Renal cortical epithelial cell (primary cell): Measurements from ENCODE around the gene CDK11B. TPM values are rescaled to one million over a fixed set of nuclear protein-coding genes. Genes with fewer than 3 reads are reported as not detected.
"Not testable (repeated sequence)": the region's sequence is repeated elsewhere in the genome, so short reads cannot be mapped to it uniquely, and the experiment has no call there.

Experiments
- DNase-seq: peaks from one replicate; pipeline ENCODE4 v3.0.0-alpha.2; 2011; ENCODE audit warnings: low read depth
- total RNA-seq: library from RNA; depleted of rRNA; stranded (reverse); fragments of >200 nt; gene quantifications from 2 replicates; pipeline ENCODE4 v1.2.3, GENCODE V29; 2014

Gene CDK11B
- total RNA-seq, 1 donor from 2014 or later: 15.5 TPM

GRCh38 chr1:1662392-1662791, 3.6 kb upstream of the CDK11B start:
- not testable (repeated sequence) for DNase-seq

GRCh38 chr1:1648265-1648664, 10.5 kb downstream of the CDK11B start:
- DNase-seq: not testable (repeated sequence)

- DNase-seq: not testable (repeated sequence)
Measured at GRCh38 chr1:1647567-1648241, 11.1 kb downstream of the CDK11B start.

DNA sequence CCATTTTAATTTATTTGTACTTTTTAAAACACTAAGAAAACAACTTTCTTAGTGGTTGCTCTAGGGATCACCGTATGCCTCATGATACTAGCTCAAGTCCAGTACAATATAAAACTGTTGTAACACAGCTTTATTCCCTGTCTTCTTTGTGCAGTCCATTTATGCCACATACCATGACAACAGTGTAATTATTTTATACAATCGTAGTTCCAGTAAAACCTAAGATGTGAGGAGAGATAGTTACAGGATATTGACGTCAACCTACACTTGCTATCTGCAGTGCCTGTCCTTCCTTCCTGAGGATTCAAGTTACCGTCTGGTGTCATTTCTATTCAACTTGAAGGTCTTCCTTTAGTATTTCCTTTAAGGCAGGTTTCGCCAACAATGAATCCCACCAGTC, 12.5 kb downstream of the CDK11B start:
- DNase-seq: not testable (repeated sequence)

DNA sequence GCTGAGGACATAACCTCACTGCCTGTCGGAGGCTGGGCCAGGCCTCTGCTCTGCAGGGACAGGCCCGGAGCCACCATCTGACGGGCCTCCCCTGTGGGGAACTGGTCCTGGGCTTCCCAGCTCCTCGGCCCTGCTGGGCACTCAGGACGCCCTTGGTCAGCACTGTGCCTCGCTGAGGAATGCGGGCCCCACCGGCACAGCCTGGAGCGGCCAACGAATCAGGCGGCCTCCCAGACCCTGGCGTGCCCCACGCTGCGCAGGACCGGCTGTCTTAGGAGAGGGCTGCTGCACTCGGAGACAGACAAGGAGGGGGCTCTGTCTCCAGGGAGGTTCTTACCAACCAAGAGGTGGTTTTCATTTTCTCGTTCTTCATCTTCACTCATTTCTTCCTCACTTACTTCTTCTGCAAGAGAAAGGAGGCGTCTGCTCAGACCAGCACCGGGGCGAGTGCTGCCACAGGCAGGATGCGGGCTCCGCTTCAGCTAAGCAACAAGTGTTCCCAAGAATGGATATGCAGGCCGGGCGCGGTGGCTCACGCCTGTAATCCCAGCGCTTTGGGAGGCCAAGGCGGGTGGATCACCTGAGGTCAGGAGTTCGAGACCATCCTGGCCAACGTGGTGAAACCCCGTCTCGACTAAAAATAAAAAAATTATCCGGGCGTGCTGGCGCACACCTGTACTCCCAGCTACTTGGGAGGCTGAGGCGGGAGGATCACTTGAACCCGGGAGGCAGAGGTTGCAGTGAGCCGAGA, 17.9 kb downstream of the CDK11B start:
- not testable (repeated sequence) for DNase-seq

DNA sequence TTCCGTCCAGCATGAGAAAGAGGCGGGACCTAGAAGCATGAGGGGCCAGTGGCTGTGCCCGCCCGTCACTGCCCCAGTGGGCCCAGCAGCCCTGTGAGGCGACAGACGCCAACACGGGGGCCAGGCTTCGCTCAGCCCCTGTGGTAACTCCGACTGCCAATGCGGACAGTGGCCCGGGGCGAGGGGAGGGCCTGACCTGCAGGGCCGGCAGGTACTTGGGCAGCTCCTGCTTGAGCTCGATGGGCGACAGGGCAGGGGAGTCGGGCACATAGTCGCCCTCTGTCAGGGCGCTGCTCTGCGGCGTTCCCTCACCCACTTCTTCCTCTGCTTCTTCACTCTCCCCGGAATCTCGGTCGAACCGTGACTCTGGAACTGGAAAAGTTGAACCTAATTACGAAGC, 18.7 kb downstream of the CDK11B start:
- DNase-seq: not testable (repeated sequence)

DNA sequence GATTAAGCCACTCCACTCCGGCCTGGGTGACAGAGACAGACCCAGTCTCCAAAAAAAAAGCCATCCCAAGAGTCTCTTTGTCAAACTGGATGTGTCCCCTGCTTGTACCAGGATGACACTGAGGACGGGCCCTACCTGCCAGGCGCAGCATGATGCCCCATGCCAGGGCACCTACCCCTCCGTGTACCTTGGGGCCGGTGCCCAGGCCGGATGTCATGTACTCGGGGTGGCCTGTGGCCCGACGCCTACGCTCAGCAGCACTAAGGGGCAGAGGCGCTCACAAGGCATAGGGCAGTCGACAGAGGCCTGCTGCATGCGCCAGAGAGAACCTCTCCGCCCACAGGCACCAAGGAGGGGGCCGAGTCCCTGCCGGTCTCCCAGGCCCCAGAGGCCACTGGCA, 19.4 kb downstream of the CDK11B start:
- not testable (repeated sequence) for DNase-seq

DNA sequence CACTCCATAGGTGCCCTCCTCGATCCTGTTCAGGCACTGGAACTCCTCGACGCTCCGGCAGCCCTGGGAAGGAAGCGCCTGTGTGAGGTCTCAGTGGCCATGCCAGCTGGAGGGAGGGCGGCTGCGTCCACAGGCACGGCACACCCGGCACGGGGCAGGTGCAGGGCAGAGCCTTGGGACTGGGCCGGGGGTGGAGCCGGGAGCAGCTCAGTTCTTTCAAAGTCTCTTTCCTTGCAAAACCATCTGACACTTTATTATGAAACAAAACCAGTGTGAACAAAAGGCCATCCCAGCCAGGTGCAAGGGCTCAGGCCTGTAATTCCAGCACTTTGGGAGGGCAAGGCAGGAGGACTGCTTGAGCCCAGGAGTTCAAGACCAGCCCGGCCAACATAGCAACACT, 20.3 kb downstream of the CDK11B start:
- DNase-seq: not testable (repeated sequence)

DNA sequence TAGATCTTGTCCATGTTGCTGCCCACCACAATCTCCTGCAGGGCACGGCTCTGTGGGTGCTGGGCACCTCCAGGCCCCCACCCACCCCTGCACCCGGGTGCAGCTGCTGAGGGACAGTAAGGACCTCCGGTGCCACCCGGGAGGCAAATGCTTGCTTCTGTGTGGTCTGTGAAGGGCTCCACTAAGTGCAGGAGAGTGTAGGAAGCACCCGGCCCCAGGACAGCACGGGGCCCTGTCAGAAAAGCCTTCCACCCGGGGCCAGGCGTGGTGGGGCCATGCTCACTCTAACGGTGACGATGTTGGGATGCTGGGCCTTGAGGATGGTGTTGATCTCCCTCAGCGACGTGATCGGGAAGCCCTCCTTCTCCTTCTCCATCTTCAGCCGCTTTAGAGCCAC, 21.3 kb downstream of the CDK11B start:
- not testable (repeated sequence) for DNase-seq

GRCh38 chr1:1636621-1637478, 22.0 kb downstream of the CDK11B start:
- not testable (repeated sequence) for DNase-seq

DNA sequence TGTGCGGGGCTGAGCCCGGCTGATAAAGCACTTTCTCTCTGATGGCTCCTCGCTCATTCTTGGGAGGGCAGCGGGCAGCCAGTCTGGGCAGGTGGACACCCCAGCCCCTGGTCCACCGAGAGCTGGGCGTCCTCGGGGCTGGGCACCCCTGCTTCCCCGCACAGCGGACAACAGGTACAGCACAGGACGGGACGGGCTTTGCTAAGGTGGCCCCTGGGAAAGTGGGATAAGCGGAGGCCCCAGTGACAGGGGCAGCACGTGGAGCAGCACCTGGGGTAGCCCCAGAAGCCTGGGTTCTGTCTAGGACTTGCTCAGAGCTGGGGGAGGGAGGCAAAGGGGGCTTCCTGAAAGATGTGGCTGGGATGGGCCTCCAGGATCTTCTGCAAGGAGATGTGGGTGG, 24.2 kb downstream of the CDK11B start:
- not testable (repeated sequence) for DNase-seq

DNA sequence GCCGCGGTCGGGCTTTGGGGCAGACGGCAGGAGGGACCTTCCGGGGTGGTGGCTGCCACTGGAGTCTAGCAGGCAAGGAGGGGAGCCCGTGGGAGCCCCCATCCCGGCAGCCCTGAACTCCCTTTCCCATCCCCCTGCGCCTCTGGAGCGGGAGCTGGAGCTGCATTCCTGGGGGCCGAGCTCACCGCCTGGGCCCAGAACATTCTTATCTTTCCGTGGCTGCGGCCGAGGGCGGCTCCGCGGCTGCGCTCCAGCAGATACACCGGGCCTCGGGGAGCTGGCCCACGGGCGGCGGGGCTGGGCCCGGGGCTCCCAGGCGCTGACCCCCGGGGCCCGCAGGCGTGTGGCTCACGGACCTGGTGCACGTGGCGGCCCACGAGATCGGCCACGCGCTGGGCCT, 25.4 kb downstream of the CDK11B start:
- DNase-seq: not testable (repeated sequence)

GRCh38 chr1:1631782-1632420, 26.9 kb downstream of the CDK11B start, which contains the start of gene MMP23B:
Gene MMP23B, plus strand, starts transcription at chr1:1632173. Its CDS starts 46 bp downstream, at chr1:1632219.
- no peak for DNase-seq

DNA sequence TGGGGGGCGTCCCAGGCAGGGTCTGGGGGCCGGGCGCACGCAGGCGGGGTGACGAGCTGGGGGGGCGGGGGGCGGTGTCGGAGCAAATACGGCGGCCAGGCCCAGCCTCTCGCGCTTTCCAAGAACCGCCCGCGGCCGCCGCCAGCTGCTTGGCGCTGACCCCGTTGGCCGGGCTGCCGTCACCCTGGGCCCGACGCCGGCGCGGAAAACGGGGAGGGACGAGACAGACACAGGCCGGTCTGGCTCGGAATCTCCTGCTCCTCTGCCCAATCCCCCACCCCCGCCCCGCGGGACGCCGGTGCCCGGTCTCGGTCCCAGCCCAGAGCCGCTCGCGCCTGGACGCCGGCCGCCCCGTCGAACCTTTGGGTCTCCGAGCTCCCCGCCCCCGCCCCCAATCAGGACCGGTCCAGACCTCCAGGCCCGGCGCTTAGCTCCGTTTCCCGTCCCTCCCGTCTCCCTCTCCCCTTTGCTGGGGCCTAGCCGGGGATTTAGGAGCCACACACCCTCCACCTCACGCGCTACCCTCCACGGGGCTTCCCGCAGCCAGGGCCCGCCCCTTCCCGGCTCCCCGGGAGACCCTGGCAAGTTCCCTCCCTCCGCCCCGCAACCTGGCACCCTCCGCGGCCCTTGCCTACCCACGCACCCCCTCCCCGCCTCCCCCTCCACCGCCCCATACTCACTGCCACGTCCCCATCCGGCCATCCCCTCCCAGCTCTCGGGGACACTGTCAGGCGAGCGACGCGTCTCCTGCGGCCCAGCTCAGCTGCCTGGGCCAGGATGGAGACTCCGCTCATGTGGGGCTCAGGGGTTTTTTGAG, 27.6 kb downstream of the CDK11B start:
- no peak for DNase-seq

DNA sequence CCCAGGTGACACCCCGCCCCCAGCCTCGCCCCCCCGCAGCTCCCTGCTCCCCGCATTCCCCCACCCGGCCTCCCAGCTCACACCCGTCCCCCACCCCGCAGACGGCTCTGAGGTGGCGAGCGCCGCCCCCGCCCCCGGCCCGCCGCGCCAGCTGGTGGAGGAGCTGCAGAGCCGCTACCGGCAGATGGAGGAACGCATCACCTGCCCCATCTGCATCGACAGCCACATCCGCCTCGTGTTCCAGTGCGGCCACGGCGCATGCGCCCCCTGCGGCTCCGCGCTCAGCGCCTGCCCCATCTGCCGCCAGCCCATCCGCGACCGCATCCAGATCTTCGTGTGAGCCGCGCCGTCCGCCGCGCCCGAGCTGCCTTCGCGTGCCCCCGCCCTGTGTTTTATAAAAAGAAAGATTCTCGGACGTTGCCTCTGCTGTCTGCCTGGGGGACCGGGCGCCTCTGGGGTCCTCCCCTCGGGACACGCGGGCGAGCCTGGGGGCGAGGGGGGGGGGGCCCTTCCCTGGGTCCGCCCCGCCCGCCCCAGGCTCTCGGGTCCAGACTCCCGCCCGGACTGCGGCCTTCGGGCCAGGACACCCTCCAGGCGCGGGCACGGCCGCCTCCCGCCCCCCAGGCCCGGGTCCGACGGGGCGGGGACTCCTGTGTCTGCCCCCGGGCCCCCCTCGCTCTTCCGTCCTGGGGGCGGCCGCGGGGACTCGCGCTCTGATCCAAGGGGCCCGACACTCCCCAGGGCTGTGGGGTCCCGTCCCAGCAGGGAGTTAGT, 28.4 kb downstream of the CDK11B start:
- DNase-seq: no peak

DNA sequence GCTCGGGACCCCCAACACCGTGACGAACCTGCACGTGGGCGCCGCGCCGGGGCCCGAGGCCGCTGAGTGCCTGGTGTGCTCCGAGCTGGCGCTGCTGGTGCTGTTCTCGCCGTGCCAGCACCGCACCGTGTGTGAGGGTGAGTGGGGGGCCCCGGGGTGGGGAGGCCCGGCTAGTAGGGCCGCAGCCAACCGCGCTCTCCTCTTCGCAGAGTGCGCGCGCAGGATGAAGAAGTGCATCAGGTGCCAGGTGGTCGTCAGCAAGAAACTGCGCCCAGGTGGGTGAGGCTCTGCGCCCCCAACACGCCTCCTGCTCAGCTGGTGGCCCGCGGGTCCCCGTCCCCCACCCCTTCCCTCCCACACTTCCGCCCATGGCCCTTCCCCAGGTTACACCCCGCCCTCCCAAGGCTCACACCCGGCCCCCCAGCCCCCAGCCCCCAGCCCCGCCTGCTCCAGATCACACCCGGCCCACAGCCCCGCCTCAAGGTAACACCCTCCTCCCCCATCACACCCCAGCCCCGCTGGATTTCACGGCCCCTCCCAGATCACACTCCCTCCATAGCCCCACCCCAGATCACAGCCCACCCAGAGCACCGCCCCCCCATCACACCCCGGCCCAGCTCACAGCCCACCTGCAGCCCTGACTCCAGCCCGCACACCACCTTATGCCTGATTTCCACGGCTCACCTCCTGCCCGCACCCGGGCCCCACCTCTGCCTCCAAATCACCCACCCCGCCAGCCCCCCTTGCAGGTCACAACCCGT, 29.2 kb downstream of the CDK11B start:
- DNase-seq: no peak

DNA sequence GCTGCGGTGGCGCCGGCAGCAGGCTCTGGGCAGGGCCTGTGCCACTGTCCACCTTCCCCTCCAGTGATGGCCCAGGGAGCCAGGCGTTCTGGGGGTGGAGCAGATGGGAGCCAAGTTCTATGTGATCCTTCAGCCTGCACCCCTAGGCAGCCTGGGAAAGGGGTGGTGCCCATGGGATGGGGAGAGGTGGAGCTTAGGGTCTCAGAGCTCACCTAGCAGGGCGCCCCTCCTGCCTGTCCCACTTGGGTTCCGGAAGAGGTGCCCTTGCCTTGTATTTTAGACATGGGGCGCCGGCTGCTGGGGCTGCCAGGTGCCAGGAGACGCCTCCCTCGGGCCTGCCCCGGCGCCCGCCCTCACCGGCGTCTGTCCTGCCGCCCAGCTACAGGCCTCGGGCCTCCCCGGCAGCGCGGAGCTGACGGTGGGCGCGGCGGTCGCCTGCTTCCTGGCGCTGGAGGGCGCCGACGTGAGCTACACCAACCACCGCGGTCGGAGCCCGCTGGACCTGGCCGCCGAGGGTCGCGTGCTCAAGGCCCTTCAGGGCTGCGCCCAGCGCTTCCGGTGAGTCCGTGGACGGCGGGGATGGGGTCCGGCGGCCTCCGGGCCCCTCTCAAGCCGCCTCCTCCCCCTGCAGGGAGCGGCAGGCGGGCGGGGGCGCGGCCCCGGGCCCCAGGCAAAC, 29.9 kb downstream of the CDK11B start:
- DNase-seq: no peak

DNA sequence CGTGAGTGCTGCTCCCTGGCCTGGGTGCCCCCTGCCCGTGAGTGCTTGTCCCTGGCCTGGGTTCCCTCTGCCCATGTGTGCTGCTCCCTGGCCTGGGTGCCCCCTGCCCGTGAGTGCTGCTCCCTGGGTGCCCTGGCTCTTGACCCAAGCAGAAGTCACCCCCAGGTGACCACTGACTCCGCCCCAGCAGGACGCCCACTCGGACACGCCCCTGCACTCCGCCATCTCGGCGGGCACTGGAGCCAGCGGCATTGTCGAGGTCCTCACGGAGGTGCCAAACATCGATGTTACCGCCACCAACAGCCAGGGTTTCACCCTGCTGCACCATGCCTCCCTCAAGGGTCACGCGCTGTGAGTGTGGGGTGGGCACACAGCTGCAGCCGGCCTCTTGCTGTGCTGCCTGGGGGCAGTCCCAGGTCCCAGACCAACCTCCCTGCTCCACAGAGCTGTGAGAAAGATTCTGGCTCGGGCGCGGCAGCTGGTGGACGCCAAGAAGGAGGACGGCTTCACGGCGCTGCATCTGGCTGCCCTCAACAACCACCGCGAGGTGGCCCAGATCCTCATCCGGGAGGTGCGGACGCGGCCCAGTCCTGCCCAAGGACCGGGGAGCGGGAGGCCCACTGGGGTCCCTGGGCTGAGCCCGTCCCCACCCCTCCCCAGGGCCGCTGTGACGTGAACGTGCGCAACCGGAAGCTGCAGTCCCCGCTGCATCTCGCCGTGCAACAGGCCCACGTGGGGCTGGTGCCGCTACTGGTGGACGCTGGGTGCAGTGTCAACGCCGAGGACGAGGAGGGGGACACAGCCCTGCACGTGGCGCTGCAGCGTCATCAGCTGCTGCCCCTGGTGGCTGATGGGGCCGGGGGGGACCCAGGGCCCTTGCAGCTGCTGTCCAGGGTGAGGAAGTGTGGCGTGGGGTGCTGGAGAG, 30.7 kb downstream of the CDK11B start:
- DNase-seq: no peak
